CD4-positive, alpha-beta T cell treated with Interleukin-12 subunit alpha and Interleukin-12 subunit beta, for 1 hour (primary cell): ENCODE results near the gene DISP3.

Experiments used
- DNase-seq: peaks from one replicate; pipeline ENCODE4 v3.0.0-alpha.2; 2020

Gene DISP3

GRCh38 chr1:11529763-11530730 is 51.1 kb downstream of the DISP3 start:
- no peak for DNase-seq

DNA sequence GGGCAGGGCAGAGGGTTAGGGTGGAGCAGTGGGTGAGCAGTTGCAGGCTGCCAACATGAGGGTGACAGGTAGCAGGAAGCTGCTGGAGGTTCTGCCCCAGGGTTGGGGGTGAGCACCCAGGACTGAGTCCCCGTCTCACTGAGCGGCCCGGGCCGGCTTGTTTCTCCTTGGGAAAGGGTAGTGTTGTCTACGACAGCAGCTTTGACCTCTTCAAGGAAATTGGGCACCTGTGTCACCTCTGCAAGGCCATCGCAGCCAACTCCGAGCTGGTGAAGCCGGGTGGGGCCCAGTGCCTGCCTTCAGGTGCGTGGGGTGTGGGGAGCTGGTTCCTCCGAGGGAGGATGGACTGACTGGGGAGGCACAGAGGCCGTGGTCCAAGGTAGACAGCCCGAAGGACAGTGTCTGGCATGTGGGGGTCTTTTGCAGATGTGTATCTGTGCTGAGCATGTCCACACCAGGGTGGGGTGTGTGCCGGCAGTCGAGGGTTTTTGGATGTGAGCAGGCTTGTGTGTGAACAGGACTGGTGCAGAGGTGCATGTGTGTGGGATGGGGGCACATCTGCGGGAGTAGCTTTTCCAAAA is 51.9 kb downstream of the DISP3 start:
- no peak for DNase-seq

- DNase-seq: no peak
Measured at GRCh38 chr1:11531314-11531870, 52.4 kb downstream of the DISP3 start.

DNA sequence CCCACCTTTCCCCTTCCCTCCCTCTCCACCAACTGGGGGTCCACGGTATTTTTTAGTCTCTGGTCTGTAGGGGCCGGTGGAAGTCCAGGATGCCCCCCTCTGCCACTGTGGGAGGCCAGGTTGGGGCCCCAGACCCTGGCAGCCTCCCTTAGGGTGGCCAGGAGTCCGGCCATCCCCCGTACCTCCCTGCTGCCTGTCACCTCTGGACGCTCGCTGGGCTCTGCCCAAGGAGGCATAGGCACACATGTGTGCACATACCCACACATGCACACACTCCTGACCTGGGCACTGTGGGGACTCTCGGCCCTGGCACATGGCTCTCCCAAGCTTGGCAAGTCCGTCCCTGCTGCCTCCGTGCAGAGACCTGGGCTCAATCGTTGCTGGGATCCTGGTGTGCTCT is 53.0 kb downstream of the DISP3 start:
- DNase-seq: no peak

DNA sequence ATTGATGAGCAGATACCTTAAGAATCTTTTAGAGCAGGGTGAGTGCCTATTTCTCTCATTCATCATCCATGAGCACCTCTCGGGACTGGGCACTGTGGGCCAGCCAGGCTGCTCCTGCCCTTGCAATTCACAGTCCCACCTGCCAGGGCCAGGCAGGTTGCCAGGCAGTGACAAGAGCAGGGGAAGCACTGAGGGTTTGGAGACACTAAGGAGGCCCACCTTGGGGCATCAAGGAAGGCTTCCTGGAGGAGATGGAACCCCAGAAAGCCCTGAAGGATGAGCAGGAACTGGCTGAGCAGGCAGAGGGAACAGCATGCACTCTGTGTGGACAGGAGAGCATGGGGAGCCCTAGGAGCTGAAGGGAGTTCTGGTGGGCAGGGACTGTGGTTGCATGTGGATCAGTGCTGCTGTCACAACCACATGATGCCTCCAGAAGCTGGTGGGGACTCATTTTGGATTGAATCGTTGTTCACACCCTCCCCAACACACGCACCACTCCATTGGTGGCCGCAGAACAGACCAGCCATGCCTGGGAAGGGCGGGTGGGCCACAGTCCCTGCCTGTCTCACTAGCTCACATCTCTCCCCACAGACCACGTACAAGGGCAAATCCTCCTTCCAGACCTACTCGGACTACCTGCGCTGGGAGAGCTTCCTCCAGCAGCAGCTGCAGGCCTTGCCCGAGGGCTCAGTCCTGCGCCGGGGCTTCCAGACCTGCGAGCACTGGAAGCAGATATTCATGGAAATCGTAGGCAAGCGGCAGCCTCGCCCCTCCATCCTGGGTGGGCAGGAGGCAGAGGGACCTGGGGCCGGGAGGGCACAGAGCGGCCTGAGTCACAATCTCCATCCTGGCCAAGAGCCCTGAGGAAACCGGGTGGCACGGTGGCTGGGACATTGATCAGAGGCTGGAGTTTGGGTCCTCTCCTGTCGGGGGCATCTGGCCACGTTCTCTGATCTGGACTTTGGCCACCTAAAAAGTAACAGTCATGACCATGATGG is 55.1 kb downstream of the DISP3 start:
- no peak for DNase-seq

GRCh38 chr1:11534846-11535245 is 55.9 kb downstream of the DISP3 start:
- DNase-seq: no peak

- DNase-seq: no peak
Measured at GRCh38 chr1:11535316-11535715, 56.4 kb downstream of the DISP3 start.

DNA sequence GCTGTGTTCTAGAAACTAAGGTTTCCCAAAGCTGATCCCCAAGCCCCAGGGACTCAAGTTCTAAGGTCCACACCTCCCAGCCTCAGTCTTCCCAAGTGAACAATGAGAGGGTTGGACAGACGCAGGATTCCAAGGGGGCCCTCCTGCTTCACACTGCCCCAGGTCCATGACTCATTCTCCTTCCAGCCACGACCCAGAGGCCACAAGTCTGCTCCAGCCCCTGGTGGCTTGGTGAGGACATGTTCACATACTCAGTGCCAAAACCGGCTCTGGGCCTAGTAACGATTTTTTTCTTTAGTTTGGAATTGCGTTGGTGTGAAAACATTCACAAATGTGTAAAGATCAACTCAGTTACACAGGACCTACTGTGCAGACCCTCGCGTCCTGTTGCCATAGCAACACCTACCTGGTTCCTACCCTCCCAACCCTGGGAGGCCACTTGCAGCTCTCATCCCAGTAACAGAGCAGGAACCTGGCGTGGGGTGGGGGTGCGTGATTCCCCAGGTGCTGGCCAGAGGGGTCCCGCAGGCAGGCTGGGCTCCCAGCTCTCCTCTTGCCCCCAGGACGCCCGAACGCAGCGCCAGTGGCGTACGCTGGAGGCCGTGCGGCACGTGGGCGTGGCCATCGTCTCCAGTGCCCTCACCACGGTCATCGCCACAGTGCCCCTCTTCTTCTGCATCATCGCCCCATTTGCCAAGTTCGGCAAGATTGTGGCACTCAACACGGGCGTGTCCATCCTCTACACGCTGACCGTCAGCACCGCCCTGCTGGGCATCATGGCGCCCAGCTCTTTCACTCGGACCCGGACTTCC is 57.0 kb downstream of the DISP3 start:
- DNase-seq: no peak

GRCh38 chr1:11536573-11537379 is 57.8 kb downstream of the DISP3 start:
- no peak for DNase-seq

DNA sequence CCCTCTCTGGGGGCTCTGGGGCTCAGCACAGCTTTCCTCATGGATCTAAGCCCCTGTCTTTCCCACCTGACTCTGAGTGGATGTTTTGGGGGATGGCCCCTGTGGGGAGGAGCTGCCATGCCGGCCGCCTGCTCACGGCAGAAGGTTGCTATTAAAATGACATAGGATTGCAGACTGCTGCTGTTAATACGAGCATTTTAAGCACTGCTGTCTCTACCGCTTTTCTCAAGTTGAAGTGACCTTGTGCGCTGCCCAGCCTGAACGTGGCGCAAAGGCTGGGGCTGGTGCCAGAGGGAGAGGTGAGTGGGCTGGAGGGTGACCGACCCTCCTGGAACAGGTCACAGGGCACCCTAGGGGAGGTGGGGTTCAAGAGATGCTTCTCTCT is 58.4 kb downstream of the DISP3 start:
- no peak for DNase-seq

GRCh38 chr1:11537854-11538591 is 59.1 kb downstream of the DISP3 start:
- DNase-seq: no peak

DNA sequence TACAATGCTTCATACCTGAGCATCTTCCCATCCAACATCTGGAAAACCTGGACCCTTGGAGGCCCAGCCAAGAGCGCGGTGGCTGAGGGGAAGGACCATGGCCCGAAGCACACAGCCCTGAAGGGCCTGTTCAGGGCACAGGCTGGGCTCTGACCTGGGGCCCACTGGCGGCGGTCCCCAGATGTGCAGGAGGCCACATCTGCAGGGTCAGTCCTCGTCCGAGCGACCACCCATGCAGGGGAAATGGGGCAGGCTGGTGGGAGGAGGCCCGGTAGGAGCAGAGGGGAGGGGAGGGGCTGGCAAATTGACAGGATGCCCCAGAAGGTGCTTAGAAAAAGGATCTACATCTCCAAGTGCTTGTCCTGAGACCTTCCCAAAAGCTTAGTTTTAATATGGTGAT is 59.9 kb downstream of the DISP3 start:
- no peak for DNase-seq

DNA sequence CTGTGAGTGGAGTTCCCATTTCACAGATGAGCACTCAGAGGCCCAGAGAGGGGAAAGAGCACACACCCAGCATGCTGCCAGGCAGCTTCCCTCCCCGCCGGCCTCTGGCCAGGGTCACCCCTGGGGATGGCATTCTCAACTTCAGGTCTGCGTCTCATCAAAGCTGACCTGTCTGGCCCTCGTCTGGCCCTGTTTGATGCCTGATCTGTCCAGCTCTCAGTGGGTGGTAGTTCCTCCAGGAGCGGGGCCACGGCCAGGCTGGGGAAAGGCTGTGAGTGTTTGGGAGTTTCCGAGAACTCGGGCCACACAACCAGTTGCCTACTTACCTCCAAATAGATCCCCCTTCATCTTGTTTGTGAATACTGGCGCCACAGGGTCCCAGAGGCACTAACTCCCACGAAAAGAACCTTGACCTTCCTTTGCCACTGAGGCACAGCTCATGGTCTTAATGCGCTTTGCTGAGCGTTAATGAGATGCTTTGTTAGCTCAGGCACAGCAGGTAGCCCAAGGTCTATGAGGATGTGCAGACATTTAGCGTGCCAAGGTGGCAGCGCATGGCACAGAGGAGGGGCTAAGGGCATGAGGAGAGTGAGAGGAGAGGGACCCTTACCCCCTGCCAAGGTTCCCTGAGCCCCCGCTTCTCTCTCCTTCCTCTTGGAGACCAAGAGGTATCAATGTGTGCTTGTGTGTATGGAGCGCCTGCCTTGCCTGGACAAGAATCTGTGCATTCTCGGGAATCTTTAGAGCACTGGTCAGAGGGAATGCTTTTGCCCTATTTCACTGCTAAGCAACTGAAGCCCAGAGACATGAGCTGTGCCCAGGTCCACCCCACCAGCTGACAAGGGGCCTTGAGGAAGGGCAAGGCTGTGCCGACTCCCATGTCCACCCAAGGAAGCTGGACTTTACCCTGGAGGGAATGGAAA is 61.2 kb downstream of the DISP3 start:
- DNase-seq: no peak

DNA sequence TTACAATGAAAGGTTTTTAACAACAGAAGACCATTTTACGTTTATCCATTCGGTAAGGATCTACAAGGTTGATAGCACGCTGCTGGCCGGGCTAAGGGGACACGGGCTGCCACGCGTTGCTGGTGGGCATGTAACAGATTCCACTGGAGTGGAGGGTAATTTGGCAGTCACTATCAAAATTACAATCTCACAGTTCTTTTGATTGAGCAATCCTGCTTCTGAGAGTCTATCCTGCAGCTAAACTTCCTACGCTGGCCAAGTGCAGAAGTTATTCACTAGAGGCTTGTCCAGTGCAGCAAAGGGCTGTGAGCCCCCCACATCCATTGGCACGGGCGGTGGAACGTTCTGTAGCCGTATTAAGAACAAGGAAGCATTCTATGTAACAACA is 61.8 kb downstream of the DISP3 start:
- no peak for DNase-seq

DNA sequence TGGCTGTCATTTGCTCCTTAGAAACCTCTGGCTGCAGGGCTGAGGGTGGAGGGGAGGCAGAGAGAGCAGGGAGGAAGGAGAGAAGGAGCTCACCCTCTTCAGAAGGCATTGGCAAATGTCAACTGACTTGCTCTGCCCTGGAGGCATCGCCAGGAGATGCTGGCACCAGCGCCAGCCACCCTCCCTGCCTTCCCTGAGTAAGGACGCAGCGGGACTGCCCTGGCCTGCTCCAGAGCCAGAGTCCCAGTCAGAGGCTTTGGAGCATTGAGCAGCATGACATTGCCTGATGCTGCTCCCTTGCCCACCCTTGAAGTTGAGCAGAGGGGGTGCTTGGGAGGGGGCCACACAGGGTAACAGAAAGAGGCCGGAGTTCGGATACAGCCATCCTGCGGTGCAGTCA is 62.3 kb downstream of the DISP3 start:
- no peak for DNase-seq

DNA sequence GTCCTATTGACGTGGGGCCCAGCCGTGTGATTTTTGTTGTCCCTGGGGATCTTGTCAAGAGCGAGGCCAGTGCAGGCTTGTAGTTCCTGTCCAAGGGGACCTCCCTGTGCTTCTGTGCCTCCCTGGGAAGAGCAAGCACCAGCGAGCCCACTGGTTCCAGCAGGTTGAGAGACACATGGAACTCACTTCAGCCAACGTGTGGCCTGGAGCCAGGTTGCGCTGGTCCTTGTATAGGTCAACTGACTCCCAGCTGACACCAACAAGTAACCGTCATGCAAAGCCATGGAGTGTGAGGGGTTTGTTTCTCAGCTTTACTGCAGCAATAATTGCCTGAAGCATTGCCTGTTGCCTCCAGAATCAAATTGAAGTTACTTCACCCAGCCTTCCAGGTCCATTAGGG is 63.0 kb downstream of the DISP3 start:
- DNase-seq: no peak

DNA sequence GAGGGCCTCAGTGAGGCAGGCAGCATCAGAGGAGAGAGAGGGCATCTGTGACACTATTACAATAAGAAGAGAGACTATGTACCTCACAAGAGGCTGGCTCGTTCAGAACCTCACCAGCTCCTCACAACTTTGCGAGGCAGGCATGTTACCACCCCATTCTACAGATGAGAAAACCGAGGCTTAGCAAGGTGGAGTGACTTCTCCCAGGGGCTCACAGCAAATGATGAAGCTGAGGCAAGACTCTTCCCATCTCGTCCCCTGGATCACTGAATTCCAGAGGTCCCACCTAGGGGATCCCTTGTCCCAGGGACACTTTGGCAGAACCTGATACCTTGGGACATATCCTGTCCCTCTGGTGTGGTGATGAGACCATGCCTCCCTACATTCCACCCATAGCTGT is 64.4 kb downstream of the DISP3 start:
- no peak for DNase-seq

DNA sequence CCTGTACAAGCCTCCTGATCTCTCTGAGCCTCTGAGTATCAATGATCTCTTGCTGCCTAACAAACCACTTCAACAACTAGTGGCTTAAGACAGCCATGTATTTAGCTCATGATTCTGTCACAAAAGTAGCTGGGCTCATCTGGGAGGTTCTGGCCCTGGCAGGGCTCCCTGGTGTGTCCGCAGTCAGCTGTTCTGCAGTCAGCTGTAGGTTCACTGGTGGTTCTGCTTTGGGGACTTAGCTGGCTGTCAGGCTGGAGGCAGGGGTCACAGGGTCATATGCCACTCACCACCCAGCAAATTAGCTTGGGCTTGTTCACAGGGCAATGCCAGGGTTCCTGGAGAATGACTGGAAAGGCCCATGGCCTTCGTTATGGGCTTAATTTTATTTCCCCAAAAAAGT is 64.8 kb downstream of the DISP3 start:
- DNase-seq: no peak

DNA sequence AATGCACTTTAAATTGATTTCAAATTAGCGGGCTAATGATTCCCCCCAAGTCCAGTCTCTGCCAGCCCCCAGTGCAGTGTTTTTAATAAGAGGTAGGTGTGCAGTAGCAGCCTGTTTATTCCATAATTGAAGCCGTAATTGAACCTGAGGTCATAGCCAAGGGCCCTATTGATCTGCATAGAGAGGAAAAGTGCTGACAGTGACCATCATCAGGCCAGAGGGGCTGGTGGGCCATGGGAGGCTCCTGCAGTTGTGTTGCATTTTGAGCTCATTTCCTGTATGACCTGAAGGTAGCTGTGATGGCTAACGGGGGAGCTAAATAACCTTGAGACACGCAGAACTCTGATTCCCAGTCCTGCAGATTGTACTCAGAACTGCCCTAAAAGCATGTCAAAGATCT is 67.5 kb downstream of the DISP3 start:
- no peak for DNase-seq
